ENCODE data around the gene SNX20. TPM values are rescaled to one million over a fixed set of nuclear protein-coding genes. Genes with fewer than 3 reads are reported as not detected.

The SNX20 gene
- total RNA-seq, 1 donor from 2014 or later: 34.9 TPM

GRCh38 chr16:50696575-50697420 is 15.7 kb upstream of the SNX20 start:
- peaks cover 19% of the 10 kb centered on the region for H3K36me3 Mint-ChIP-seq (ENCODE audit: low read depth)
- H3K9me3 Mint-ChIP-seq: peaks cover 11% of the 10 kb centered on the region
- peaks cover 5% of the 10 kb centered on the region for H3K27me3 Mint-ChIP-seq
- H3K4me3 Mint-ChIP-seq: peak overlapping the region; percentile 81
- peak overlapping the region; percentile 29 for H3K27ac Mint-ChIP-seq
- peaks cover 70% of the 10 kb centered on the region for H3K4me1 Mint-ChIP-seq
- intact Hi-C loops (cut with micrococcal nuclease): loop anchor here (1.0 kb wide), 1 partner anchor 16 kb away; no protein-coding TSS in a partner anchor
- DNase-seq: peak; percentile 72

- no peak for DNase-seq
- intact Hi-C loops (cut with micrococcal nuclease): loop anchor here (1.0 kb wide), 1 partner anchor 16 kb away; no protein-coding TSS in a partner anchor
- peak overlapping the region; percentile 29 for H3K27ac Mint-ChIP-seq
- peaks cover 5% of the 10 kb centered on the region for H3K27me3 Mint-ChIP-seq
- peak overlapping the region; percentile 81 for H3K4me3 Mint-ChIP-seq
- H3K4me1 Mint-ChIP-seq: peaks cover 70% of the 10 kb centered on the region
- peaks cover 13% of the 10 kb centered on the region for H3K36me3 Mint-ChIP-seq (ENCODE audit: low read depth)
- peaks cover 5% of the 10 kb centered on the region for H3K9me3 Mint-ChIP-seq
Measured at GRCh38 chr16:50696126-50696525, 15.0 kb upstream of the SNX20 start.

GRCh38 chr16:50695017-50696000 is 14.2 kb upstream of the SNX20 start:
- Mint-ChIP-seq H3K4me1 (peaks cover 70% of the 10 kb centered on the region), H3K4me3 (peak overlapping the region; percentile 81), H3K27ac (peak overlapping the region; percentile 72), H3K27me3 (peaks cover 5% of the 10 kb centered on the region), H3K9me3 (peaks cover 3% of the 10 kb centered on the region), H3K36me3 (ENCODE audit: low read depth) (peaks cover 10% of the 10 kb centered on the region)
- DNase-seq: no peak
- intact Hi-C loops (cut with micrococcal nuclease): no loop called here

GRCh38 chr16:50694206-50694605 is 13.1 kb upstream of the SNX20 start:
- intact Hi-C loops (cut with micrococcal nuclease): no loop called here
- Mint-ChIP-seq H3K27ac (peak overlapping the region; percentile 72), H3K27me3 (peaks cover 5% of the 10 kb centered on the region), H3K36me3 (ENCODE audit: low read depth) (peaks cover 5% of the 10 kb centered on the region), H3K9me3 (peaks cover 3% of the 10 kb centered on the region), H3K4me3 (peak overlapping the region; percentile 81), H3K4me1 (peaks cover 62% of the 10 kb centered on the region)
- no peak for DNase-seq

- Mint-ChIP-seq H3K4me3 (peak within 1 kb of the TSS; percentile 81), H3K27me3 (peaks cover 5% of the 10 kb centered on the region), H3K9me3 (peaks cover 6% of the 10 kb centered on the region), H3K4me1 (peaks cover 56% of the 10 kb centered on the region), H3K36me3 (ENCODE audit: low read depth) (peaks cover 5% of the 10 kb centered on the region), H3K27ac (peak within 1 kb of the TSS; percentile 80)
- intact Hi-C loops (cut with micrococcal nuclease): no loop called here
- DNase-seq: peak; percentile 81
Measured at GRCh38 chr16:50692999-50693781, 12.1 kb upstream of the SNX20 start, which contains the start of gene NOD2. Gene NOD2, plus strand, starts transcription at chr16:50693606. Its CDS starts 5,890 bp downstream, at chr16:50699496.

- Mint-ChIP-seq H3K36me3 (ENCODE audit: low read depth) (peaks cover 5% of the 10 kb centered on the region), H3K4me3 (peak overlapping the region; percentile 76), H3K9me3 (peaks cover 6% of the 10 kb centered on the region), H3K27me3 (peaks cover 5% of the 10 kb centered on the region), H3K4me1 (peaks cover 51% of the 10 kb centered on the region), H3K27ac (peak overlapping the region; percentile 42)
- no peak for DNase-seq
- intact Hi-C loops (cut with micrococcal nuclease): no loop called here
Measured at GRCh38 chr16:50692644-50692998, 11.5 kb upstream of the SNX20 start.

GRCh38 chr16:50690177-50690576 is 9.1 kb upstream of the SNX20 start:
- intact Hi-C loops (cut with micrococcal nuclease): no loop called here
- H3K27ac Mint-ChIP-seq: no peak overlapping the region
- no peak for DNase-seq
- peaks cover 5% of the 10 kb centered on the region for H3K27me3 Mint-ChIP-seq
- peaks cover 50% of the 10 kb centered on the region for H3K4me1 Mint-ChIP-seq
- H3K4me3 Mint-ChIP-seq: no peak overlapping the region
- peaks cover 4% of the 10 kb centered on the region for H3K9me3 Mint-ChIP-seq
- peaks cover 2% of the 10 kb centered on the region for H3K36me3 Mint-ChIP-seq (ENCODE audit: low read depth)

- Mint-ChIP-seq H3K4me3 (no peak overlapping the region), H3K9me3 (peaks cover 3% of the 10 kb centered on the region), H3K36me3 (ENCODE audit: low read depth) (peaks cover 1% of the 10 kb centered on the region), H3K27me3 (peaks cover 3% of the 10 kb centered on the region), H3K4me1 (peaks cover 51% of the 10 kb centered on the region), H3K27ac (peak overlapping the region; percentile 67)
- DNase-seq: no peak
- intact Hi-C loops (cut with micrococcal nuclease): no loop called here
Measured at GRCh38 chr16:50688867-50689266, 7.8 kb upstream of the SNX20 start.

- intact Hi-C loops (cut with micrococcal nuclease): no loop called here
- Mint-ChIP-seq H3K36me3 (ENCODE audit: low read depth) (peaks cover 1% of the 10 kb centered on the region), H3K27ac (no peak overlapping the region), H3K4me1 (peaks cover 57% of the 10 kb centered on the region), H3K4me3 (no peak overlapping the region), H3K27me3 (peaks cover 3% of the 10 kb centered on the region), H3K9me3 (peaks cover 3% of the 10 kb centered on the region)
- DNase-seq: no peak
Measured at GRCh38 chr16:50688083-50688482, 7.0 kb upstream of the SNX20 start.

GRCh38 chr16:50685462-50686063 is 4.5 kb upstream of the SNX20 start:
- H3K27me3 Mint-ChIP-seq: no peaks in the 10 kb centered on the region
- DNase-seq: no peak
- intact Hi-C loops (cut with micrococcal nuclease): loop anchor here (1.0 to 2.0 kb wide), 2 partner anchors 19 to 56 kb away; no protein-coding TSS in a partner anchor
- peak overlapping the region; percentile 90 for H3K27ac Mint-ChIP-seq
- peaks cover 3% of the 10 kb centered on the region for H3K9me3 Mint-ChIP-seq
- no peaks in the 10 kb centered on the region for H3K36me3 Mint-ChIP-seq (ENCODE audit: low read depth)
- H3K4me1 Mint-ChIP-seq: peaks cover 60% of the 10 kb centered on the region
- peak overlapping the region; percentile 67 for H3K4me3 Mint-ChIP-seq

GRCh38 chr16:50684823-50685461 is 3.8 kb upstream of the SNX20 start:
- Mint-ChIP-seq H3K36me3 (ENCODE audit: low read depth) (peaks cover 3% of the 10 kb centered on the region), H3K4me3 (peak overlapping the region; percentile 67), H3K27ac (peak overlapping the region; percentile 90), H3K9me3 (peaks cover 3% of the 10 kb centered on the region), H3K4me1 (peaks cover 64% of the 10 kb centered on the region), H3K27me3 (no peaks in the 10 kb centered on the region)
- peak; percentile 84 for DNase-seq
- intact Hi-C loops (cut with micrococcal nuclease): loop anchor here (1.0 to 5.0 kb wide), 5 partner anchors 13 to 418 kb away; partner anchors contain the start of gene ADCY7

- Mint-ChIP-seq H3K4me1 (peaks cover 67% of the 10 kb centered on the region), H3K9me3 (no peaks in the 10 kb centered on the region), H3K4me3 (peak overlapping the region; percentile 67), H3K27me3 (no peaks in the 10 kb centered on the region), H3K36me3 (ENCODE audit: low read depth) (peaks cover 9% of the 10 kb centered on the region), H3K27ac (peak overlapping the region; percentile 90)
- intact Hi-C loops (cut with micrococcal nuclease): loop anchor here (1.0 to 5.0 kb wide), 4 partner anchors 14 to 417 kb away; partner anchors contain the start of gene ADCY7
- DNase-seq: peak; percentile 92
Measured at GRCh38 chr16:50683689-50684374, 2.7 kb upstream of the SNX20 start.

Data from activated CD4-positive, alpha-beta T cell treated with anti-CD3 and anti-CD28 coated beads, Interleukin-2, amount 10 ng/mL, durations not matched to agents 24 days and 14 days (primary cell).